Tibial nerve (tissue), 4 donors: ENCODE data around the gene KDM2A. TPM values are rescaled to one million over a fixed set of nuclear protein-coding genes. Genes with fewer than 3 reads are reported as not detected.
A peak's percentile ranks its signal among the peaks of the same experiment; 100 is the strongest.

ENCODE experiments used
- DNase-seq, 2 donors: peaks; one replicate each; pipeline ENCODE4 v3.0.0-alpha.2; 2019; ENCODE audit warnings: low spot score in 2 of 2
- H3K27ac ChIP-seq, 4 donors: fragments of 200-600 bp; sonication (generic) in 3 of 4; one replicate each; pipeline ENCODE4 v1.5.1; 2017 to 2019; ENCODE audit warnings: mild to moderate bottlenecking in 1 of 4
- H3K27me3 ChIP-seq, 2 donors: fragments of 200-600 bp; sonication (generic) in 1 of 2; one replicate each; pipeline versions ENCODE4 v1.5.1 to v1.6.0; 2017 to 2019
- H3K36me3 ChIP-seq, 3 donors: fragments of 200-600 bp; sonication (generic); one replicate each; pipeline ENCODE4 v1.5.1; 2018 to 2019
- H3K4me1 ChIP-seq, 4 donors: fragments of 200-600 bp; sonication (generic) in 3 of 4; one replicate each; pipeline ENCODE4 v1.5.1; 2017 to 2019
- H3K4me3 ChIP-seq, 4 donors: fragments of 200-600 bp; sonication (generic) in 3 of 4; one replicate each; pipeline ENCODE4 v1.5.1; 2017 to 2019; ENCODE audit warnings: mild to moderate bottlenecking in 1 of 4, moderate library complexity in 1 of 4
- H3K9me3 ChIP-seq, 4 donors: fragments of 200-600 bp; sonication (generic) in 3 of 4; one replicate each; pipeline ENCODE4 v1.5.1; 2017 to 2019
- EP300 ChIP-seq, 2 donors: sonication (generic); formaldehyde crosslinking; IDR thresholded peaks; one replicate each; pipeline ENCODE4 v1.6.1; 2017; ENCODE audit warnings: antibody characterized with exemption in 2 of 2, mild to moderate bottlenecking in 1 of 2
- POLR2A ChIP-seq, 2 donors: fragments of 450-650 bp; IDR thresholded peaks; one replicate each; pipeline ENCODE4 v1.6.1; 2017; ENCODE audit warnings: antibody characterized with exemption in 2 of 2, mild to moderate bottlenecking in 2 of 2, moderate library complexity in 2 of 2
- WGBS, 2 donors: methylation state at CpG; one replicate each; pipeline ENCODE4 v1.1.5; 2018; 5-methylcytosine and 5-hydroxymethylcytosine counted together
- total RNA-seq, 4 donors: library from RNA; depleted of rRNA; stranded (reverse); fragments of >200 nt; gene quantifications; one replicate each; pipeline ENCODE4 v1.1.0, GENCODE V29; 2016
- TF ChIP-seq, protein P1 (sequence below), 5 experiments: fragments of 200-600 bp in 3 of 5; fragments of 450-650 bp in 2 of 5; sonication (generic) in 3 of 5; IDR thresholded peaks; one replicate each; pipeline ENCODE4 v1.5.1; 2016 to 2019; ENCODE audit warnings: antibody characterized with exemption in 5 of 5, mild to moderate bottlenecking in 3 of 5, moderate library complexity in 2 of 5

The KDM2A gene
- total RNA-seq, 4 donors from 2014 or later = 40.9 to 106 (median 67.4) TPM

DNA sequence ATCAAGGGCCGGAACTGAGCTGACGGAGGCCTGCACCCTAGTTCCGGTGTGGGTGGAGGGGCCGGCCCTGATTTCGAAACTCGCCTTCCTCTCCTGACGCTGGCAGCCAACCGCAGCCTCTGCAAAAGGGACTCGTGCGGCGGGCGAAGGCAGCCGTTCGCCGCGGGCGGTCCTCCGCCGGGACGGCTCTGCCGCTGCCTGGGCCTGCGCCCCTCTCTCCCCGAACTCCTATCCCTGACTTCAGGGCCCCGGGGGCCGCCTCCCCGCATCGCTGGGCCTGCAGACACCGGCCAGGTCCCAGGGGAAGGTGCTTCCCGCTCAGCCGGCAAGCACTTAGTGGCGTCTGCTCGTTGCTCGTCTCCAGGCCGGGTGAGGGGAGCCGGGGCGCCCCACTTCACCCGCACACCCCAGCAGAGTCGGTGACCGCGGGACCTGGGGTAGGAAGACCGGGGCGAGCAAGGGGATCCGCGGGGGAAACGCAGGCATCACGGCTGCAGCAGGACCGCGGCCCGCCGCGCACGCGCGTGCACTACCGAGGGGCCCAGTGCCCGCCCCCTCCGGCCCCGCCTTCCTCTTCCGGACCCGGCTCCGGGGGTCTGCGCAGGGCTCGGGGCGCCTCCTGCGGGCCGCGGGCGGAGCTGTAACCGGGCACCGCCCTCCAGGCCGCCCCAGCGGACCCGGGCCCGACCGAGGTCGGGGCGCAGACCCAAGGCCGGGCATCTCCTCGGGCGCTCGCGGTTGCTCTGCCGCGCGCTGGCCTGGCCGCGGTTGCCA lies 169.6 kb downstream of the KDM2A start:
- no peaks in the 10 kb centered on the region for H3K27me3 ChIP-seq
- H3K9me3 ChIP-seq = no peaks in the 10 kb centered on the region
- H3K36me3 ChIP-seq = peaks cover 0 to 67% (median 28%) of the 10 kb centered on the region in 3 donors
- peak; percentile 79 to 82 for DNase-seq
- TF ChIP-seq, protein P1, sequence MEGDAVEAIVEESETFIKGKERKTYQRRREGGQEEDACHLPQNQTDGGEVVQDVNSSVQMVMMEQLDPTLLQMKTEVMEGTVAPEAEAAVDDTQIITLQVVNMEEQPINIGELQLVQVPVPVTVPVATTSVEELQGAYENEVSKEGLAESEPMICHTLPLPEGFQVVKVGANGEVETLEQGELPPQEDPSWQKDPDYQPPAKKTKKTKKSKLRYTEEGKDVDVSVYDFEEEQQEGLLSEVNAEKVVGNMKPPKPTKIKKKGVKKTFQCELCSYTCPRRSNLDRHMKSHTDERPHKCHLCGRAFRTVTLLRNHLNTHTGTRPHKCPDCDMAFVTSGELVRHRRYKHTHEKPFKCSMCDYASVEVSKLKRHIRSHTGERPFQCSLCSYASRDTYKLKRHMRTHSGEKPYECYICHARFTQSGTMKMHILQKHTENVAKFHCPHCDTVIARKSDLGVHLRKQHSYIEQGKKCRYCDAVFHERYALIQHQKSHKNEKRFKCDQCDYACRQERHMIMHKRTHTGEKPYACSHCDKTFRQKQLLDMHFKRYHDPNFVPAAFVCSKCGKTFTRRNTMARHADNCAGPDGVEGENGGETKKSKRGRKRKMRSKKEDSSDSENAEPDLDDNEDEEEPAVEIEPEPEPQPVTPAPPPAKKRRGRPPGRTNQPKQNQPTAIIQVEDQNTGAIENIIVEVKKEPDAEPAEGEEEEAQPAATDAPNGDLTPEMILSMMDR (IDR thresholded peaks at IDR 0.05) = peak; percentile 48 to 76 (median 55)
- TF ChIP-seq POLR2A (IDR thresholded peaks at IDR 0.05) (peak; percentile 37 to 64), EP300 (IDR thresholded peaks at IDR 0.05) (peak; percentile 32 to 90)
- H3K4me1 ChIP-seq = peaks cover 0 to 69% (median 34%) of the 10 kb centered on the region in 4 donors
- 1 to 3% methylated on average over 5 to 24 of the region's 87 CpGs for WGBS, 2 donors
- H3K4me3 ChIP-seq = peak overlapping the region; percentile 59 to 90 (median 81)
- peak overlapping the region; percentile 84 to 96 (median 93) for H3K27ac ChIP-seq

DNA sequence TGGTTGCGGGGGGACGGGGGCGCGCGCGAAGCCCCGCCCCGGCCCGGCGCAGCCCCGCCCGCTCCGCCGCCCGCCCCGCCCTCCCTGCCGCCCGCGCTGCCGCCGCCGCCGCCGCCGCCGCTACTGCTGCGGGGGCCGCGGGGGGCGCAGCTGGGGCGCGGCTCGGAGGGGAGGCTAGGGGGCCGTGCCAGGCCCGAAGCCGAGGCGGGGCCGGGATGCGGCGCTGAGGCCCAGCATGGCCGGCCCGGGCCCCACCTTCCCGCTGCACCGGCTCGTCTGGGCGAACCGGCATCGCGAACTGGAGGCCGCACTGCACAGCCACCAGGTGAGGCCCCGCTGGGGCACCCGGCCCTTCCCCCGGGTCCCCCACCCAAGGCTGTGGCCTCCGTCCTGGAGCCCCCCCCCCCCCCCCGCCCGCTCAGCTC lies 170.2 kb downstream of the KDM2A start, which contains the start of gene ANKRD13D:
Gene ANKRD13D, plus strand, starts transcription at position 78 of the 425 bp plus-strand sequence. Its CDS starts 158 bp downstream, at position 236.
- Histone ChIP-seq H3K4me1 (peaks cover 0 to 73% (median 33%) of the 10 kb centered on the region in 4 donors), H3K36me3 (peaks cover 0 to 65% (median 23%) of the 10 kb centered on the region in 3 donors), H3K9me3 (no peaks in the 10 kb centered on the region), H3K27me3 (no peaks in the 10 kb centered on the region), H3K27ac (peak within 1 kb of the TSS; percentile 84 to 96 (median 93)), H3K4me3 (peak within 1 kb of the TSS; percentile 59 to 90 (median 82))
- TF ChIP-seq, protein P1 (IDR thresholded peaks at IDR 0.05) = no peak
- no peak for TF ChIP-seq POLR2A (IDR thresholded peaks at IDR 0.05)
- TF ChIP-seq EP300 (IDR thresholded peaks at IDR 0.05) = no peak
- WGBS, 2 donors = 0% methylated on average over 6 of the region's 56 CpGs; no CpG with 5 or more reads in 1 of the 2 donors
- no peak for DNase-seq

DNA sequence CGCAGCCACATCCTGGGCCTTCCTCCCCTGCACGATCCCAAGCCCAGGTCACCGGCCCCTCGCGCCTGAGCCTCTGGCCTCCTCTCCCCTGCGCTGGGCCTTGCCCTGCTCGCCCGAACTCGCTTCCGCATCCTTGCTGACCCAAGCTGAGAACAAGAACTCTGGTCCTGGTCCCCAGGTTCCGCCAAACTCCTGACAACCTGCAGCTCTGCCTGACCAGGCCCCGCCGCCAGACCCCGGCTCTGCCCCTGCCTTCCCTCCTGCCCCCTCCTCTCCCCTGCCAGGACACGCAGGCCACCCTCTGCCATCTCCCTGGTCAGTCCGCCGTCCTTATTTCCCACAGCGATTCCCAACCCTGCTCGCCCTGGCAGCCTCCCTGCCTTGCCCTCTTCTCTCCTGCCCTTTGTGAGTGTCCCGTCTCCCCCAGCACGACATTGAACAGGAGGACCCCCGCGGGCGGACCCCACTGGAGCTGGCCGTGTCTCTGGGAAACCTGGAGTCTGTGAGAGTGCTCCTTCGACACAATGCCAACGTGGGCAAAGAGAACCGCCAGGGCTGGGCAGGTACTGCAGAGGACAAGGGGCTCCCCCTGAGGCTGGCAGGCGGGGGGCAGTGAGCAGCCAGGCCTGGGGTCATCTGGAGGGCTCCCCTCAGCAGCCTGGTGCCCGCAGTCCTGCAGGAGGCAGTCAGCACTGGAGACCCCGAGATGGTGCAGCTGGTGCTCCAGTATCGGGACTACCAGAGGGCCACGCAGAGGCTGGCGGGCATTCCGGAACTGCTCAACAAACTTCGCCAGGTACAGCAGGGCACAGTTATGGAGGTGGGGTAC lies 170.8 kb downstream of the KDM2A start:
- H3K27ac ChIP-seq = peak overlapping the region; percentile 84 to 93 (median 88)
- DNase-seq = no peak
- 21 to 24% methylated on average over 29 to 32 of the region's 36 CpGs for WGBS, 2 donors
- H3K4me3 ChIP-seq = peak overlapping the region; percentile 59 to 88 (median 75)
- H3K27me3 ChIP-seq = no peaks in the 10 kb centered on the region
- TF ChIP-seq EP300 (IDR thresholded peaks at IDR 0.05) (no peak), POLR2A (IDR thresholded peaks at IDR 0.05) (no peak)
- TF ChIP-seq, protein P1 (IDR thresholded peaks at IDR 0.05) = no peak
- H3K9me3 ChIP-seq = peaks cover 0 to under 1% (median 0%) of the 10 kb centered on the region in 4 donors
- H3K4me1 ChIP-seq = peaks cover 0 to 73% (median 33%) of the 10 kb centered on the region in 4 donors
- H3K36me3 ChIP-seq = peaks cover 0 to 64% (median 17%) of the 10 kb centered on the region in 3 donors

DNA sequence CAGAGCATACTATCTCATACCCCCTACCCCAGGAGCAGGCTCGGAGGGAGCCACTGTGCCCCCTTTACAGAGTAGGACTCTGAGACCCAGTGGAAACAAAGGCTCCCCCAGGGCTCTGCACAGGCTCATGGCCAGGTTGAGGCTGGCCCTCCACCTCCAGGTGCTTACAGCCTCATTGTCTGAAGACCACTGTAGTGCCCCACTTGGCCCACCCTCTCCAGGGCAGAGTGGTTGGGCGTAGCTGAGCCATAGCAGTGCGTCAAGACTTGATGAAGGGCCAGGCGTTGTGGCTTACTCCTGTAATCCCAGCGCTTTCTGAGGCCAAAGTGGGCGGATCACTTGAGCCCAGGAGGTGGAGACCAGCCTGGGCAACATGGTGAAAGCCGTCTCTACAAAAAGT lies 171.7 kb downstream of the KDM2A start:
- 64 to 72% methylated on average over 7 of the region's 7 CpGs for WGBS, 2 donors
- H3K36me3 ChIP-seq = peaks cover 0 to 64% (median 11%) of the 10 kb centered on the region in 3 donors
- TF ChIP-seq, protein P1 (IDR thresholded peaks at IDR 0.05) = no peak
- no peak for TF ChIP-seq POLR2A (IDR thresholded peaks at IDR 0.05)
- no peak for TF ChIP-seq EP300 (IDR thresholded peaks at IDR 0.05)
- DNase-seq = no peak
- no peaks in the 10 kb centered on the region for H3K27me3 ChIP-seq
- H3K4me1 ChIP-seq = peaks cover 0 to 68% (median 33%) of the 10 kb centered on the region in 4 donors
- peaks cover 0 to 10% (median 2%) of the 10 kb centered on the region in 4 donors for H3K9me3 ChIP-seq
- peak overlapping the region in 1 of 4 donors; percentile 75 for H3K4me3 ChIP-seq
- peak overlapping the region in 3 of 4 donors; percentile 85 to 93 (median 90) for H3K27ac ChIP-seq
